Erythroblast (primary cell): ENCODE data around the gene LPGAT1.

Experiments used
- GATA1 ChIP-seq: IDR thresholded peaks from 2 replicates; pipeline ENCODE4 v1.6.1; 2011; ENCODE audit warnings: low read depth, mild to moderate bottlenecking, control low read depth, low read length, moderate library complexity
- POLR2A ChIP-seq: IDR thresholded peaks from 2 replicates; pipeline ENCODE4 v1.6.1; 2011; ENCODE audit warnings: mild to moderate bottlenecking, low read length

DNA sequence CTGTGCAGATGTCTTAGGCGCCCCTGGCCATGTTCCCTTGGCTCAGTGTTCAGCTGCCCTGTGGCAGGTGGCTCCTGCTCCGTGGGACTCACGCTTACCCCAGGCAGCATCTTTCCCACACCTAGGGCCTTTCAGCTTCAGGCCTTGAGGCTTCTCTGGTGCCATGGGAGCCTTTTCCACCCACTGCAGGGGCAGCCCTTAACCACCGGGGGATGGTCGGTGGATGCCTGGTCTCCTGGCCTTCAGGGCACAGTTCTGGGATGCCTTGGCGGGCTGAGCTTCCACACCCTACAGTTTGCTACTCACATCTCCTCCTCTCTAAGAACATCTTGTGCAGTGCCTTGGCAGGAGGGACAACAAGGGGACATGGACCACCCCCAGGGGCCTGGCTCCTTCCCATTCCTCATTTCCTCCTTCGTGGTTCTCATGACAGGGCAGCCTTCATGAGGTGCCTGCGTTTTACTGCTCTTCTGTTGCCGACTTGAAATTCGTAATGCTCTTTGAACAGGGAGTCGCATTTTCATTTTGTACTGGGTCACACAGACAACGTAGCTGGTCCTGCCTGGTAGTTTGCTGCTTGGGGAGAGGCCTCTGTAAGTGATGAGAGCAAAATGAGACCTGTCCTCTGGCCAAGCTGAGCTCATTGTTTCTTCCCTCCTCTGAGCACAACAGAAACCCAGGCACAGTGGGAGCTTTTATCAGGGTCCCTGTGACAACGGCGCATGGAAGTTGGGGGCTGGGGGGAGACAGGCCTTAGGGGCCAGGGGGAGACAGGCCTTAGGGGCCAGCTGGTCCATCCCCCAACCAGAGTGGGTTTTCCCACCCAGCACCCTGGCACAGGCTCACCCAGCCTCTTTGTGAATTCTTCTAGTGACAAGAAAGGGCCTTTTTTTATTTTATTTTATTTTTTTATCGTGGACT lies 93.2 kb downstream of the LPGAT1 start:
- TF ChIP-seq POLR2A (no peak), GATA1 (no peak)
